ENCODE data around the gene HS3ST5.
A peak's percentile ranks its signal among the peaks of the same experiment; 100 is the strongest.

Gene HS3ST5, protein sequence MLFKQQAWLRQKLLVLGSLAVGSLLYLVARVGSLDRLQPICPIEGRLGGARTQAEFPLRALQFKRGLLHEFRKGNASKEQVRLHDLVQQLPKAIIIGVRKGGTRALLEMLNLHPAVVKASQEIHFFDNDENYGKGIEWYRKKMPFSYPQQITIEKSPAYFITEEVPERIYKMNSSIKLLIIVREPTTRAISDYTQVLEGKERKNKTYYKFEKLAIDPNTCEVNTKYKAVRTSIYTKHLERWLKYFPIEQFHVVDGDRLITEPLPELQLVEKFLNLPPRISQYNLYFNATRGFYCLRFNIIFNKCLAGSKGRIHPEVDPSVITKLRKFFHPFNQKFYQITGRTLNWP

GRCh38 chr6:114342826-114343781 lies at the start of gene HS3ST5:
Gene HS3ST5 (minus strand): TSS chr6:114343023. CDS start chr6:114062845, 280,178 bp downstream.
- in situ Hi-C loops (cut with MboI; ENCODE audit: low pct_unique_long_range_greater_than_20kb, low sequenced_read_pairs), result no loop called here
- peak; percentile 18 for DNase-seq

DNA sequence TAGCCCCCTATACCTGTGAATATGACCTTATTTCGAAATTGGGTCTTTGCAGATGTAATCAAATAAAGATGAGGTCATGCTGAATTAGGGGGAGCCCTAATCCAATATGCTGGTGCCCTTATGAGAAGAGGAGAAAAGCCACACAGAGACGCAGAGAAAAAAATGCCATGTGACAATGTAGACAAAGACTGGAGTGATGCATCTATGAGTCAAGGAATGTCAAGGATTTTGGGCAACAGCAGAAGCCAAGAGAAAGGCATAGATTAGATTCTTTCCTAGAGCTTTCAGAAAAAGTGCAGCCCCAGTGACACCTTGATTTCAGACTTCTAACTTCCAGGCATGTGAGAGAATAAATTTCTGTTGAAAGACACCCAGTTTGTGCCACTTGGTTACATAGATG lies 47.4 kb upstream of the HS3ST5 start:
- in situ Hi-C loops (cut with MboI; ENCODE audit: low pct_unique_long_range_greater_than_20kb, low sequenced_read_pairs), result no loop called here
- DNase-seq, result no peak

- DNase-seq, result no peak
- in situ Hi-C loops (cut with MboI; ENCODE audit: low pct_unique_long_range_greater_than_20kb, low sequenced_read_pairs), result no loop called here
Measured at GRCh38 chr6:114389111-114389510, 46.3 kb upstream of the HS3ST5 start.

- in situ Hi-C loops (cut with MboI; ENCODE audit: low pct_unique_long_range_greater_than_20kb, low sequenced_read_pairs), result no loop called here
- no peak for DNase-seq
Measured at GRCh38 chr6:114382406-114382805, 39.6 kb upstream of the HS3ST5 start.

DNA sequence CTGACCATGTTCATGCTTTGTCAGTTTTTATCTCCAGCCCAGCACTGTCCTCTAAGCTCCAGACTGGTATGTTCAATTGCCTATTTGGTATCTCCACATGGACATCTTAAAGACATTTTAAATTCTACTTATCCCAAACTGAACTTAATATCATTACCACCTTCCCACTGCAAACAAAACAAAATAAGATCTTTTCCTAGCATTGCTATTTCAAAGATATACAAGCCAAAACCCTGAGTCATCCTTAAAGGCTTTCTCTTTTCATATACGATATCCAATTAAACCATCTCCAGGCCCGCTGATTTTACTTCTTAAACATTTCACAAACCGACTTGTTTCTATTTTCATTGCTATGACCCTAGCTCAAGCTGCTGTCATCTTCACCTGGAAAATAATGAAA lies 35.1 kb upstream of the HS3ST5 start:
- DNase-seq, result no peak
- in situ Hi-C loops (cut with MboI; ENCODE audit: low pct_unique_long_range_greater_than_20kb, low sequenced_read_pairs), result no loop called here

- DNase-seq, result no peak
- in situ Hi-C loops (cut with MboI; ENCODE audit: low pct_unique_long_range_greater_than_20kb, low sequenced_read_pairs), result no loop called here
Measured at GRCh38 chr6:114376611-114377175, 33.9 kb upstream of the HS3ST5 start.

- no peak for DNase-seq
- in situ Hi-C loops (cut with MboI; ENCODE audit: low pct_unique_long_range_greater_than_20kb, low sequenced_read_pairs), result no loop called here
Measured at GRCh38 chr6:114375541-114376192, 32.8 kb upstream of the HS3ST5 start.

DNA sequence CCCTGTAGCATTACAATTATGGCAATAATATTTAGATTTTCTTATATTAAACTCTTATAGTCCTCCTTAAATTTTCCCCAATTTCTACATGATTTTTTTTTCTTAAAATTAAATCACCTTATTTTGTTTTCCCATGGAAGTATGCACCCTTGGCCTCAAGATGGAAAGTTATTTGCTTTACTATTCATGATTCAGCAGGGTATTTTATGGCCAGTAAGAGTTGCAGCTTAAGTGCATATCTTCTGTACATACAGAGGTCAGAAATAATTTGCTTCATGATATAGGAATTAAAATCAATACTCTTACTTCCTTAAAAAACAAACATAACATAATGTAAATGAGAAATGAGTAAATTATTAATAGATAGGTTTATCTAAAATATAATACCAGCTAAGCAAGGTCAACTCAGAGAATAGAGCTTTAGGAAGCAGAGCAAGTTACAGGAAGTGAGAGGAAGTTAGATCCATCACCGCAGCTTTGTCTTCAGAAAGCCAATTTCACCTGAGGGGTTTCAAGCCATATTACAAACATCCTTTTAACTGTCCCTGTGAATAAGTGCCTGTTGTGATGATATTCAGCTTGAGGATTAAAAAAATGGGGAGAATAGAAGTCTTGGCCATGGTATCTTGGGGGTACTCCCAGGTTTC lies 24.6 kb upstream of the HS3ST5 start:
- no peak for DNase-seq
- in situ Hi-C loops (cut with MboI; ENCODE audit: low pct_unique_long_range_greater_than_20kb, low sequenced_read_pairs), result no loop called here

- in situ Hi-C loops (cut with MboI; ENCODE audit: low pct_unique_long_range_greater_than_20kb, low sequenced_read_pairs), result no loop called here
- DNase-seq, result no peak
Measured at GRCh38 chr6:114366899-114367298, 24.1 kb upstream of the HS3ST5 start.

DNA sequence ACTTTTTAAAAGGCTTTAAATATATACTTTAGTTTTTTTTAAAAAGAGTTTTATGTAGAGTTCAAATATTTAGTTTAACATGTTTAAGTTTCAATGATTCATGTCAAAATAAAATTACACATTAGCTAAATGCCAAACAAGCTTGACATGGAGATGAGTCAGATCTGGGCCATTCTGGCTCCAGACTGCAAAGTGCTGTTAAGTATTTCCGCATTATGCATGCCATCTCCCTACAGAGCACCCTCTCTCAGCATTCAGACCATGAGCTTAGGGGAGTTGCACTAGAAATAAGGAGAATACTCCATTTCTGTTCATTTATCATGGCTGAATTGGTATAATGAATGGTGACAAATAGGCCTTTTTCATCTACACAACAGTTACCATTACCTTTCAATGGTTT lies 21.5 kb upstream of the HS3ST5 start:
- no peak for DNase-seq
- in situ Hi-C loops (cut with MboI; ENCODE audit: low pct_unique_long_range_greater_than_20kb, low sequenced_read_pairs), result no loop called here

GRCh38 chr6:114362957-114363356 lies 20.1 kb upstream of the HS3ST5 start:
- in situ Hi-C loops (cut with MboI; ENCODE audit: low pct_unique_long_range_greater_than_20kb, low sequenced_read_pairs), result no loop called here
- DNase-seq, result no peak

- DNase-seq, result no peak
- in situ Hi-C loops (cut with MboI; ENCODE audit: low pct_unique_long_range_greater_than_20kb, low sequenced_read_pairs), result no loop called here
Measured at GRCh38 chr6:114362396-114362795, 19.6 kb upstream of the HS3ST5 start.

GRCh38 chr6:114361036-114361435 lies 18.2 kb upstream of the HS3ST5 start:
- no peak for DNase-seq
- in situ Hi-C loops (cut with MboI; ENCODE audit: low pct_unique_long_range_greater_than_20kb, low sequenced_read_pairs), result no loop called here

DNA sequence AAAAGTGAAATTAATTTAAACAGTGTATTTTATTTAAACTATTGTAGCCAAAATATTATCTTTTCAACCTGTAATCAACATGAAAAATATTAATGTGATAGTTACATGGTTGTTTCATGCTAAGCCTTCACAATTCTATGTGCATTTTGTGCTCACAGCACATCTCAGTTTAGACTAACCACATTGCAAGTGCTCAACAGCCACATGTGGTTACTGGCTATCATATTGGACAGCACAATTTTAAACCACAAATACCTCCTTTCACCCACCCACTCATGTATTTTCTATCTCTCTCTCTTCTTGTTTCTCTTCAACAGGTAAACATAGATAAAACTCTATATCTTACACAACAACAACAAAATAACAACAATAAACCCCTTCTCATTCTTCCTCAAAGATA lies 12.5 kb upstream of the HS3ST5 start:
- DNase-seq, result no peak

GRCh38 chr6:114354482-114354881 lies 11.7 kb upstream of the HS3ST5 start:
- DNase-seq, result no peak
- in situ Hi-C loops (cut with MboI; ENCODE audit: low pct_unique_long_range_greater_than_20kb, low sequenced_read_pairs), result no loop called here

More for the DNA sequence above, 12.5 kb upstream of the HS3ST5 start:
- in situ Hi-C loops (cut with MboI; ENCODE audit: low pct_unique_long_range_greater_than_20kb, low sequenced_read_pairs), result no loop called here

DNA sequence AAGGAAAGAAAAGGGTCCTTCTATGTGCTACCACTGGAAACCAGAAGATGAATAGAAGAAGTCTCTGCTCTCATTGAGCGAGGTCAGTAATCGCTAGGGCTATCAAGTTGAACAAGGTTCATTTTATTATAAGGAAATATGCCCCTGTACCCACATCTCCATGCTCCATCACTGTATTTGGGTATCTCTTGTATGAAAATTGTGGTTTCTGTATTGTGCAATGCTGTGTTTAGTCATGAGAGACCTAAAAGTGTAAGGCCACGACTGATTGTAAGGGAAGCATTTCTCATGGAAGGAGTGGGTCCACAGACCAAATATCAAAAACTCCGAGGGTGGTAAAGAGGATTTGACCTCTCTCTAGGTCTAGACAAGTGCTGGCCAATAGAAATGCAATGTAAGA lies 3.6 kb upstream of the HS3ST5 start:
- in situ Hi-C loops (cut with MboI; ENCODE audit: low pct_unique_long_range_greater_than_20kb, low sequenced_read_pairs), result no loop called here
- DNase-seq, result no peak

DNA sequence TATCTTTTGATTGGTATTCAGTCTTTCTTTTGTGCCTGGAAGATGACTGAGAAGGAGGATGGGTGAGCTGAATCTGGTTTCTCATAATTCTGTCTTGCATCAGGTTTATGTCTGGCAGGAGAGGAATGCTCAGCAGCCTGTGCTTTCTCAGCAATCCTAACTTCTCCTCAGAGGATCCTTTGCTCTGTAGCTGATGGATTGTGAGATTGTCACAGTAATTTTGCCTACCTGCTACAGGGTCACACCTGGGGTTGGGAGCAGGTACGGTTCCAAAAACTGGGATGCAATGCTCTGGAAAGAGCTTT lies 2.1 kb upstream of the HS3ST5 start:
- DNase-seq, result no peak
- in situ Hi-C loops (cut with MboI; ENCODE audit: low pct_unique_long_range_greater_than_20kb, low sequenced_read_pairs), result no loop called here

DNA sequence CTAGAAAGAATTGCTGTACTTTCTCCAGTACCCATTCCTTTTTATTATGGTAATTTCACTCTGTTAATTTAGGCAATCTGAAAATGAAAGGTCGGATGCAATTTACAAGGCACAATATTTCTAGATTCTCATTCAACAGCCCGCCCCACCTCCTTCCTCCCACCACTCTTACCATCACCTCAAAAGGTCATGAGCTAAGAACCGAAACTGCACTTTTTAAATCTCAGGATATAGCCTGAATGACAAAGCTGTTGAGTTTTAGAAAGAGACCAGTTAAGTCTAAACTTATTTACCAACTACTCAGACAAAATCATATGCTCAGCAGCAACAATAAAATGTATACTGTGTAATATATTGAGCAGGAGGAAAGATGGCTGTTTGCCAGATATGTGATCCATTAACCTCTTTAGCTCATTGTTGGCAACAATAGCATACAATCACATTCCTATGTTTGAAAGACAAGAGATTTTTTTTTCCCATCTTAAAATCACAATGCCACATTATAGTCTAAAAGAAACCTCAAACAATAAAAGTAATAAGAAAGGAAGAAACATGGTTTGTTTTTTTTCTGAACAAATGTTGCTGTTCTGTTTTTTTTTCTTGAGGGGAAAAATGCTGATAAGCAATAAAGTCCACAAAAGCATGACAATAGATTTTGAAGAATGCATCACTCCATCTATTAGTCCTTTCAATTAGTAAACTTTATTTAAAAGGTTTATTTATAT lies 1.6 kb upstream of the HS3ST5 start:
- in situ Hi-C loops (cut with MboI; ENCODE audit: low pct_unique_long_range_greater_than_20kb, low sequenced_read_pairs), result no loop called here
- no peak for DNase-seq

GRCh38 chr6:114343782-114344144 lies 940 bp upstream of the HS3ST5 start:
- in situ Hi-C loops (cut with MboI; ENCODE audit: low pct_unique_long_range_greater_than_20kb, low sequenced_read_pairs), result no loop called here
- no peak for DNase-seq

All from KBM-7 (cell line).